ENCODE results near the gene SNCG. TPM values are rescaled to one million over a fixed set of nuclear protein-coding genes. Genes with fewer than 3 reads are reported as not detected.
A peak's percentile ranks its signal among the peaks of the same experiment; 100 is the strongest.

The SNCG gene
- polyA plus RNA-seq, 2 of the 4 experiments (the other 2 are of a cell fraction) = 7.4 to 17.9 TPM

GRCh38 chr10:86956195-86956847, 2.1 kb upstream of the SNCG start:
- WGBS (ENCODE audit: missing lambda C conversion rate) = 84% methylated on average over 6 of the region's 7 CpGs
- TF ChIP-seq ZFP36 (IDR thresholded peaks at IDR 0.05; ENCODE audit: borderline replicate concordance, partially characterized antibody) = peak; percentile 17
- no peak for TF ChIP-seq KDM1A (IDR thresholded peaks at IDR 0.05; ENCODE audit: low read depth)
- no peak for TF ChIP-seq FOSB (CRISPR knock-in tag; IDR thresholded peaks at IDR 0.05)
- ChIA-PET CTCF (interaction anchor here (0.9 to 5.6 kb wide), 5 partner anchors 9 to 20 kb away, joined by 3 to 42 read pairs (median 14); partner anchors contain the start of gene ADIRF), POLR2A (interaction anchor here (1.8 kb wide), 1 partner anchor 15 kb away, joined by 5 read pairs; no protein-coding TSS in a partner anchor)
- DNase-seq (ENCODE audit: low read depth in 1 of 2, low spot score in 1 of 2) = no peak
- Histone ChIP-seq H3K9me3 (no peaks in the 10 kb centered on the region), H3K4me3 (no peak overlapping the region), H3K4me2 (no peak overlapping the region), H3K4me1 (peaks cover 52% of the 10 kb centered on the region), H3K27ac (peak overlapping the region in 1 of 2 experiments; percentile 89; a peak in 1 of 6 replicates)
- no peak for ATAC-seq
- FAIRE-seq = no peak

- Histone ChIP-seq H3K27ac (peak overlapping the region in 1 of 2 experiments; percentile 89; a peak in 2 of 6 replicates), H3K4me3 (no peak overlapping the region), H3K4me1 (peaks cover 56% of the 10 kb centered on the region), H3K4me2 (no peak overlapping the region), H3K9me3 (no peaks in the 10 kb centered on the region)
- CTCF ChIA-PET = interaction anchor here (0.6 to 5.6 kb wide), 7 partner anchors 9 to 20 kb away, joined by 3 to 42 read pairs (median 3); partner anchors contain the start of gene ADIRF
- WGBS (ENCODE audit: missing lambda C conversion rate) = 100% methylated on average over 4 of the region's 7 CpGs
- ATAC-seq (no peak), FAIRE-seq (no peak), DNase-seq (ENCODE audit: low read depth in 1 of 2, low spot score in 1 of 2) (no peak)
- TF ChIP-seq KDM1A (IDR thresholded peaks at IDR 0.05; ENCODE audit: low read depth) (no peak), MAFK (IDR thresholded peaks at IDR 0.05; ENCODE audit: partially characterized antibody) (no peak), HMGXB4 (CRISPR knock-in tag; IDR thresholded peaks at IDR 0.05; ENCODE audit: borderline replicate concordance) (no peak), EHMT2 (IDR thresholded peaks at IDR 0.05; ENCODE audit: low read depth) (no peak), RNF2 (IDR thresholded peaks at IDR 0.05; ENCODE audit: borderline replicate concordance, low read depth) (no peak), PHF8 (IDR thresholded peaks at IDR 0.05; ENCODE audit: borderline replicate concordance, low read depth) (no peak)
- POLR2A ChIA-PET = interaction anchor here (1.8 kb wide), 1 partner anchor 14 kb away, joined by 5 read pairs; no protein-coding TSS in a partner anchor
These were observed 1.5 kb upstream of the SNCG start for GRCh38 chr10:86956848-86957448.

GRCh38 chr10:86957471-86958115, 806 bp upstream of the SNCG start, which contains the start of gene MMRN2:
TSS of gene MMRN2 (minus strand) at chr10:86957615. CDS start at chr10:86957541, 74 bp downstream.
- peaks cover 56% of the 10 kb centered on the region for H3K4me1 ChIP-seq
- H3K9me3 ChIP-seq = no peaks in the 10 kb centered on the region
- H3K27ac ChIP-seq = peak within 1 kb of the TSS; percentile 68 to 89
- TF ChIP-seq CBX2 (IDR thresholded peaks at IDR 0.05; ENCODE audit: borderline replicate concordance, low read depth) (no peak), HOXA7 (CRISPR knock-in tag; IDR thresholded peaks at IDR 0.05) (no peak), MYC (IDR thresholded peaks at IDR 0.05; ENCODE audit: borderline replicate concordance, low read length) (no peak), RAD21 (conservative IDR thresholded peaks at IDR 0.05 in 1 of 2, IDR thresholded peaks at IDR 0.05 in 1 of 2) (no peak), FOSB (CRISPR knock-in tag; IDR thresholded peaks at IDR 0.05) (no peak), ZC3H11A (IDR thresholded peaks at IDR 0.05) (no peak), SMC3 (IDR thresholded peaks at IDR 0.05) (no peak), FOXS1 (CRISPR knock-in tag; IDR thresholded peaks at IDR 0.05) (no peak), BCL3 (IDR thresholded peaks at IDR 0.05) (no peak), KDM5A (IDR thresholded peaks at IDR 0.05) (no peak), ZNF302 (CRISPR knock-in tag; IDR thresholded peaks at IDR 0.05) (no peak), ESRRA (IDR thresholded peaks at IDR 0.05; ENCODE audit: borderline replicate concordance, low read length) (no peak), MAFK (IDR thresholded peaks at IDR 0.05; ENCODE audit: partially characterized antibody) (no peak), NFE2L2 (conservative IDR thresholded peaks at IDR 0.05; ENCODE audit: low read length) (no peak), E2F6 (IDR thresholded peaks at IDR 0.05; ENCODE audit: borderline replicate concordance, low read depth) (no peak), MAZ (IDR thresholded peaks at IDR 0.05; ENCODE audit: borderline replicate concordance, low read depth, low read length) (no peak), NR3C1 (IDR thresholded peaks at IDR 0.05) (no peak), CEBPB (IDR thresholded peaks at IDR 0.05) (no peak)
- ChIA-PET CTCF (interaction anchor here (0.6 to 5.6 kb wide), 11 partner anchors 8 to 692 kb away, joined by 3 to 42 read pairs (median 3); partner anchors contain the start of gene ADIRF), POLR2A (interaction anchor here (1.8 kb wide), 1 partner anchor 13 kb away, joined by 5 read pairs; no protein-coding TSS in a partner anchor)
- DNase-seq (ENCODE audit: low read depth in 1 of 2, low spot score in 1 of 2) = no peak
- no peak within 1 kb of the TSS for H3K4me3 ChIP-seq
- peak within 1 kb of the TSS; percentile 76 for H3K4me2 ChIP-seq
- WGBS (ENCODE audit: missing lambda C conversion rate) = 91% methylated on average over 8 of the region's 9 CpGs
- no peak for ATAC-seq
- FAIRE-seq = no peak
